NB4 (cell line): ENCODE data around the gene SMOC2.

Experiments used
- CTCF ChIP-seq: IDR thresholded peaks from one replicate; pipeline ENCODE4 v1.5.1; 2012; ENCODE audit warnings: low read depth, low read length
- MAX ChIP-seq: IDR thresholded peaks from 2 replicates; pipeline ENCODE4 v1.6.1; 2011; ENCODE audit warnings: low read depth, low read length
- MYC ChIP-seq: IDR thresholded peaks from 2 replicates; pipeline ENCODE4 v1.6.1; 2011; ENCODE audit warnings: low read depth, low read length
- POLR2A ChIP-seq: IDR thresholded peaks from 2 replicates; pipeline ENCODE4 v1.6.1; 2011; ENCODE audit warnings: mild to moderate bottlenecking; ENCODE audit not compliant: insufficient read length; ENCODE audit errors: extremely low read depth

GRCh38 chr6:168441434-168442391, 729 bp downstream of the SMOC2 start:
- no peak for TF ChIP-seq POLR2A
- no peak for TF ChIP-seq CTCF
- TF ChIP-seq MAX = no peak
- no peak for TF ChIP-seq MYC
